Stimulated activated CD4-positive, alpha-beta T cell treated with anti-CD3 and anti-CD28 coated beads, Interleukin-1b, Interleukin-23, amount 100 ng/mL, for 48 hours (primary cell): Measurements from ENCODE around the gene OR2A5.
"Not testable (repeated sequence)": the region's sequence is repeated elsewhere in the genome, so short reads cannot be mapped to it uniquely, and the experiment has no call there.

Experiments
- DNase-seq: peaks from one replicate; pipeline ENCODE4 v3.0.0-alpha.2; 2020

Gene OR2A5, protein sequence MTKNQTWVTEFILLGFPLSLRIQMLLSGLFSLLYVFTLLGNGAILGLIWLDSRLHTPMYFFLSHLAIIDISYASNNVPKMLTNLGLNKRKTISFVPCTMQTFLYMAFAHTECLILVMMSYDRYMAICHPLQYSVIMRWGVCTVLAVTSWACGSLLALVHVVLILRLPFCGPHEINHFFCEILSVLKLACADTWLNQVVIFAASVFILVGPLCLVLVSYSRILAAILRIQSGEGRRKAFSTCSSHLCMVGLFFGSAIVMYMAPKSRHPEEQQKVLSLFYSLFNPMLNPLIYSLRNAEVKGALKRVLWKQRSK

DNA sequence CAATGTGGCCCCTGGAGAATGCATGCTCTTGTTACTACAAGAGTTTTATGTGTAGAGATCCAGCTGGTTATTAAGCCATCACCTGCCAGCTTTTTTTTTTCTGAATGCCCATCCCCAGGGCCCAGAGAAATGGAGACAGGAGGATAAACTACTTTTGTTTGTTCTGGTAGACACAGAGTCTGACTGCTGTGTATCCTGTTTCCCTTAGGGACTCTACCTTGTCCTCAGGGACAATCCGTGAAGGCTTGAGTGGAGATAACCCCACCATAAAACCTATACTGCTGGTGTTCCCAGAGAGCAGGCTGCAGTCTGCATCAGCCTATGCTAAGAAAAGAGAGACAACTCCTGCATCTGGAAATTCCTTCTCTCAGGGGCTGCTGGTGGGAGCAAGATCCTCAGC is at the start of gene OR2A5:
OR2A5 (plus strand) TSS at position 301 of the 400 bp plus-strand sequence. CDS start 1,454 bp downstream, outside the sequence.
- DNase-seq, result no peak

DNA sequence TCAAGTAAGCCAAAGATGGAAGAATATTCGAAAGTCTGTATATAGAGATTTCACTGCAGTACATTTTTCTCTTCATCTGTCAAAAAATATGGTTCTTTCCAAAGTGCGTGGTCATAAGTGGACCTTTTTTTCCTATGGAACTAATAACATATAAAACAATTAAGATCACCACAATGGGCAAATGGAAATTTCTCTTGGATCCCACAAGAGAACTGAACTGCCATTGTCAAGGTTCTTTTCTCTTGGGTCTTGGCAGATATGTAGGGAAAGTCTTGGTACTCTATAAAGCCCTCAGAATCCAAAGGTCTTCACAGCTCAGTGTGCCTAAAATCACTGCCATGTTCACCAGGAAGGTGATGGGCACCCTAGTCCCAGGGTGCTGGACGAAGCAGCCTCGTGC is 48.7 kb upstream of the OR2A5 start, which contains the start of gene OR6B1:
OR6B1 (plus strand) TSS at position 301 of the 400 bp plus-strand sequence. CDS start 3,677 bp downstream, outside the sequence.
- DNase-seq, result no peak

DNA sequence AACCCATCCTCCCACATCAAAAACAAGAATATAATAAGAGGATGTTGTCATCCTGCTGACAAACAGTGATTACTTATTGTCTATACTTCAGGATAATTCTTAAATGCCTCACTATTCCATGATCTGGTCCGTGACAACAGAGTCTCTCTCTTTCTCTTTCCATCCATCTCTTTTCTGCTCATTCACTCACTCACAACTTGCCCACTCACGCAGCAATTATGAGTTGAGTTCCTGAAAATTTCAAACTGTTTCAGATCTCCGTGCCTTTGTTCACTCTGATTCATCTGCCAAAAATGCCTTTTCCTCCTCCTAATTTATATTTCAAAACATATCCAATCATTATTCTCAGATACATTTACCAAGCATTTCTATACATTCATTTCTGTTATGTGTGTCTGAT is 47.2 kb upstream of the OR2A5 start:
- no peak for DNase-seq

DNA sequence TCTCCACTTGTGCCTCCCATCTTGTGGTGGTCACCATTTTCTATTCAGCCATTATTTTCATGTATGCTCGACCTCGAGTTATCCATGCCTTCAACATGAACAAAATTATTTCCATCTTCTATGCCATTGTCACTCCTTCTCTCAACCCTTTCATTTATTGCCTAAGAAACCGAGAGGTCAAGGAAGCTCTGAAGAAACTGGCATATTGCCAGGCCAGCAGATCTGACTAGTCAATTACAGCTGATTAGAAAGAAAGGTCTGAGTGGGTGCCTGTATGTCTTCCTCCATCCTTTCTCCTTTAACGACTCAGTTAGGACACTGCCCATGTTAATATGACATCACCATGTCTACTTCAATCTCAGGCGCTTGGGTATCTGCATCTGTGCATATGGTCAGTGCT is 44.0 kb upstream of the OR2A5 start:
- DNase-seq, result no peak

DNA sequence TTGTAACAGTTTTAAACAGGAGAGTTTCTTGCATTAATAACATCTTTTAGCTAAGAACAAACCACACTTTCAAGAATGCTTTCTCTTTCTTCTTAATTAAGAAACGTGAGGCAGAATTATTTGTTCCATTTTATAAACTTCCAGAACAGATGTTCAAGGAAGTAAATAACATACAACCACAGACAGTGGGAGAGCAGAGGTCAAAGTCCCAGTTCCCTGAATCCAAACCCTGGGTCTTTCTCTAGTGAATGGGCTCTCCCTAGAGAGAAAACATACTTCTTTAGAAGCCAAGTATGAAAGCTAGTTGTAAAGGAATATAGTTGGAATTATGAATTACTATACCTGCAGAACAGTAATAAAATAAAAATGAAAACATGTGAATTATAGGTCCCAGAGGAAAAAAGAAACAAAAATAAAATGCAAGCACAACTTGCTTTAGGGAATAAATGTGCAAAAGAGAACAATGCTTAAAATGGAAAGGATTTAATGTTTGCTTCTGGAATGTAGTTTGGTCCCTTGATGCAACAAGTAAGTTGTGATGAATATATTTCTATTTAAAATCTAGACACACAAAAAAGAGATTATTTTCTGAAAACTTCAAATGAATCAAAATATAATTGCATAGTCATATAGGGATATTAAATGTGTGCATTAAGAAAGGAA is 42.6 kb upstream of the OR2A5 start:
- DNase-seq, result no peak

DNA sequence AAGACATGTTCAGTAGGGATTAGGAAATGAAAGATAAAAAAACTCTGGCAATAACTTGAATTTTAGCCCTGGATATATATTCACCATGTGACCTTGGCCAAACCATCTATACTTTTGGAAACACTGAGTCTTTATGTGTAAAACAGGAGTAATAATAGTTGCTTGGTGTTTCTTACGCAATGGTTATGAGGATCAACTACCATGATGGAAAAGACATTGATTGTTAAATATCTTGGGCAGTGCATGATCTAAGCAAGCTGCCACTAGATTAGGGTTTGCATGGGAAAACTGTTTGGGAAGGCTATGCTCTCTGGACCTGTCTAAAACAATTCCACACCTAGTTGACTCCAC is 42.1 kb upstream of the OR2A5 start:
- DNase-seq, result no peak

DNA sequence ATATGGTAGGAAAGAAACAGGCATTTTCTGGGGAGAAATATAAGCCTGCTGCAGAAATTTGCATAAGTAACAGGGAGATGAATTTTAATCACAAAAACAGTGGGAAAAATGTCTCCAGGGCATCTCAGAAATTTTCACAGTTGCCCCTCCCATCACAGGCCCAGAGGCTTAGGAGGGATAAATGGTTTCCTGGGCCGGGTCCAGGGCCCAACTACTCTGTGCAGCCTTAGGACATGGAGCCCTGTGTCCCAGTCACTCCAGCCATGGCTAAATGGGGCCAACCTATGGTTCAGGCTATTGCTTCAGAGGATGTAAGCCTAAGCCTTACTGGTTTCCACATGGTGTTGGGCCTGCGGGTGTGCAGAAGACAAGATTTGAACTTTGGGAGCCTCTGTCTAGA is 39.4 kb upstream of the OR2A5 start:
- DNase-seq, result no peak

DNA sequence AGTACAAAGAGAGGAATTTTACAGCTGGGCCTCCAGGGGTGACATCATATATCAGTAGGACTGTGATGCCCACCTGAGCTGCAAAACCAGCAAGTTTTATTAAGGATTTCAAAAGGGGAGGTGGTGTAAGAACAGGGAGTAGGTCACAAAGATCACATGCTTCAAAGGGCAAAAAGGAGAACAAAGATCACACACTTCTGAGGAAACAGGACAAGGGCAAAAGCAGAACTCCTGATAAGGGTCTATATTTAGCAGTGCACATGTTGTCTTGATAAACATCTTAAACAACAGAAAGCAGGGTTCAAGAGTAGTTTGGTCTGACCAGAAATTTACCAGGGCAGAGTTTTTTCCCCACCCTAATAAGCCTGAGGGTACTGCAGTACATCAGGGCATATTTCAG is 38.7 kb upstream of the OR2A5 start:
- not testable (repeated sequence) for DNase-seq

DNA sequence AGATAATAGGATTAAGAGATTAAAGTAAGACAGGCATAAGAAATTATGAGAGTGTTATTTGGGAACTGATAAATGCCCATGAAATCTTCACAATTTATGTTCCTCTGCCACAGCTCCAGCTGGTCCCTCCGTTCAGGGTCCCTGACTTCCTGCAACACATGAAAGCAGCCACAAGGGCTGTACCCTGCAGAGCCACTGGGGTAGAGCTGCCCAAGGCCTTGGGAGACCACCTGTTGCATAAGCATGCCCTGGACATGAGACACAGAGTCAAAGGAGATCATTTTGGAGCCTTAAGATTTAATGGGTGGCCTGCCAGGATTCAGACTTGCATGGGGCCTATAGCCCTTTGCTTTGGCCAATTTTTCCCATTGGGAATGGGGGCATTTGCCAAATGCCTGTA is 37.9 kb upstream of the OR2A5 start:
- not testable (repeated sequence) for DNase-seq

DNA sequence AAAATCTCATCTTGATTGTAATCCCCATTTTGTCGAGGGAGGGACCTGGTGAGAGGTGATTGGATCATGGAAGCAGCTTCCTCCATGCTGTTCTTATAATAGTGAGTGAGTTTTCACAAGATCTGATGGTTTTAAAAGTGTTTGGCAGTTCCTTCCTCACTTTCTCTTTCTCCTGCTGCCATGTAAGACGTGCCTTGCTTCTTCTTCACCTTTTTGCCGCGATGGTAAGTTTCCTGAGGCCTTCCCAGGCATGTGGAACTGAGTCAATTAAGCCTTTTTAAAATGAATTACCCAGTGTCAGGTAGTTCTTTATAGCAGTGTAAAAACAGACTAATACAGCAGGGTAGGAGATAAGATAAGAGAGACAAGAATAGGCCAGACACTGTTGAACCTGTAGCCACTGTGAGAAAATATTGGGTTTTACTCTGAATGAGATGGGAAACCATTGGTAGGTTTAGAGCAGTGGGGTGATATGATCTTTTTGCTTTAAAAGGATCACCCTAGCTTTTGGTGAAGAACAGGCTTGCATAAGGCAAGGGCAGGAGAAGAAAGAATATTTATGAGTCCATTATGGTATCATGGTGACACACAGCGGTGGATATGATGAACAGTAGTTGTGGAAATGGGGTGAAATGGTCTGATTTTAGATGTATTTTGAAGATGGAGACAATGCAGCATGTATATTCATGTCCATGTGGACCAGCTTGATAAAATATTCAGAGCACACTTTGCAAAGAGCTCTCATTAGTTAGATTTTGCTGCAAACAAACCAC is 37.1 kb upstream of the OR2A5 start:
- DNase-seq, result no peak

DNA sequence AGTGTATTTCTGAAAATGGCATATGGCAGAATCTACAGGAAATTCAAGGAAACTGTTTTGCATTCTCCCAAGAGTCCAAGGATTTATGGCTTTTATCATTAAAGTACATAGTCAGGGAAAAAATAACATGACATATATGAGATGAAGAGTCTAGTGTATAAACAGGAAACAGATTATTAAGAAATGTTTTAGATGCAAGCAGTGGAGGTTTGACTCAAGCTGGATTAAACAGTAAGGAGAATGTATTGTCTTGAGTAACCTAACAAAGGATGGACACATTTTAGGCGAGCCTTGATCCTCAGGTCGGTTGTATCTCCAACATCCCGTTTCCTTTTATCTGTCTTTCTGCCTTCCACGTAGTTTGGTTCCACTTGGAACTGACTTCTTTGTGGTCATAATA is 30.7 kb upstream of the OR2A5 start:
- DNase-seq, result no peak

DNA sequence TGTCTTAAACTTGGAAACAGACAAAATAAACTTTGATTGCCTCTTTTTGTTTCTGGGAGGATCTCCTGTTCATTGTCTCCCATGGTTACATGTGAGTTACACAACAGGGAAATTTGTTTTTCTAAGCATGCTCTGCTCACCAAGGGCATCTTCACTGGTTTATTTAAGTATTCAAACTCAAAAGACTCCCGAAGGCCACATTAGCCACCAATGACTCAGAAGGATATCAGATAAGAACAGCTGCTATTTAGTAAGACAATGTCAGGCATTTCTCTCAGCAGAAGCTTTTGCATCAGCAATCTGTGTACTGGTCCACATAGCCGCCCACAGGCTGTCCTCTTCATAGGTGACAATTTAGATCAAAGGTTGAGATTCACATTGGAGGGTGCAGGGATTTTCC is 29.3 kb upstream of the OR2A5 start:
- no peak for DNase-seq

DNA sequence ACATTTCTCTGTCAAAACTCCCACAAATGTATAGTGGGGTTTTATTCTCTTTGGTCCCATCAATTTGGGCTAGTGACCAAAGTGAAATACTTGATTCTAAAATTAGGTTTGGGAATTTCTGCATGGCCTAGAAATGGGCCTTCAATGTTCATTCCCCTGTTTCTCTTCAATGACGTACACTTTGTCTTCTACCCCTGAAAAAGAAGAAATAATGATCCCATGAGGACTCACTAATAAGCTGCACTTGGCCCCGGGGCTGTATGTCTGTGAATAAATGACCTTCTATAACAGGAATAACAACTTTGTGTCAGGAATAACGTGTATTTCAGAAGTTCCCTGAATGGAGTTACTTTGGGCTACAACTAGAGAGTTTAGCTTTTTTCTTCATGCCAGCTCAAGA is 28.4 kb upstream of the OR2A5 start:
- DNase-seq, result no peak

DNA sequence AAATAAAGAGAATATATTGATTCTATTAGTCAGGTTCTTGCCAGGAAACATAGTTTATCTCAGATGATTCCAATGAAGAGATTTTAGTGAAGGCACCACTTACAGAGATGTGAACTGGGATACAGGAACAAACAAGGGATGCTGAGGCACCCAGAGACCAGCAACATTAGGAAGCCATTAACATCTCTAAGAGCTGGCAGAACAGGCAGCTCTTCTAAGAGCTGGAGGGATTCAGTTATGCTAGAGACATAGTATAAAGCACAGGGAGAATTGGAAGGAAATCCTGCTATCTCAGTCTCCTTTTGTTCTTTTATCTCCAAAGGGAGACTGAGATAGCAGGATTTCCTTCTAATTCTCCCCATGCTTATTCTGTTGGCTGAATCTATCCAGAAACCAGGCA is 26.6 kb upstream of the OR2A5 start:
- no peak for DNase-seq

DNA sequence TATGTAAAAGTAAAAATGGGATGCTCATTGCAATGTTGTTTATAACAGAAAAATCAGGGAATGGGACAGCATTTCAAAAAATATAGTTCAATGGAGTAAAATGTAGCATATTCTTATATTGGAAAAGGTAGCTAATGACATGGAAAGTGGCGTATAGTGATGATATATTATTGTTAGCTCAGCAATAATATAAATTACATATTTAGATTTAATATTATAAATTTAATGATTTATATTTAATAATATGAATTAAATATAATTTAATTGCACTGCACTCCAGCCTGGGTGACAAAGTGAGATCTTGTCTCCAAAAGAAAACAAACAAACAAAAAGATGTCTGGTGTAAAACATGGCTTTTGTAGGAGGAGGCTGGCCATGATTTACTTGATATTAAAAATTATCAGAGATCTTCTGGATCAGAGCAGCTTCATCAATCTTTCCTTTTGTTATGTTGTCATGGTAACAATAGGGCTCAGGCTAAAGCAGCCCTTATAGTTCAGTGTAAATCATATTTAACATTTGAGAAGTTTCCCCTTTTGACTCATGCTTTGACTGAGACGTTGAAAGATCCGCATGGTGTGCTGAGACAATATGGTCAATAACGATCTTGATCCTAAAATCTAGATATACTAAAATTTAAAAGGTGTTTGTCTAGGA is 25.4 kb upstream of the OR2A5 start:
- DNase-seq, result no peak

DNA sequence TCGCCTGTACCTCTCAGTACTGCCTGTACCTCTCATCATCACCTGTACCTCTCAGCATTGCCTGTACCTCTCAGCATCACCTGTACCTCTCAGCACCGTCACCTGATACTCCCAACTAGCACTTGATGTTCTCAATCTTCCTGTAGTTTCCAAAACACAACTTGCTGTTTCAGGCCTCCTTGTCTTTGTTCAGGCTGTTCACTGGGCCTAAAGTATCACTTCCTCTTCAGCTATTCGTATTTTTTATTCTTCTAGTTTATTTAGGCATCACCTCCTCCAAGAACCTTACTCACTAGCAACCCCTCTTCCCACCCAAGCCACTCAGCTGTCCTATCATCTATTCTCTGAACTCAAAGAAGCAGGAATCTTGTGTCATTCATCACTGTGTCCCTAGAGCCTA is 24.5 kb upstream of the OR2A5 start:
- DNase-seq, result no peak

DNA sequence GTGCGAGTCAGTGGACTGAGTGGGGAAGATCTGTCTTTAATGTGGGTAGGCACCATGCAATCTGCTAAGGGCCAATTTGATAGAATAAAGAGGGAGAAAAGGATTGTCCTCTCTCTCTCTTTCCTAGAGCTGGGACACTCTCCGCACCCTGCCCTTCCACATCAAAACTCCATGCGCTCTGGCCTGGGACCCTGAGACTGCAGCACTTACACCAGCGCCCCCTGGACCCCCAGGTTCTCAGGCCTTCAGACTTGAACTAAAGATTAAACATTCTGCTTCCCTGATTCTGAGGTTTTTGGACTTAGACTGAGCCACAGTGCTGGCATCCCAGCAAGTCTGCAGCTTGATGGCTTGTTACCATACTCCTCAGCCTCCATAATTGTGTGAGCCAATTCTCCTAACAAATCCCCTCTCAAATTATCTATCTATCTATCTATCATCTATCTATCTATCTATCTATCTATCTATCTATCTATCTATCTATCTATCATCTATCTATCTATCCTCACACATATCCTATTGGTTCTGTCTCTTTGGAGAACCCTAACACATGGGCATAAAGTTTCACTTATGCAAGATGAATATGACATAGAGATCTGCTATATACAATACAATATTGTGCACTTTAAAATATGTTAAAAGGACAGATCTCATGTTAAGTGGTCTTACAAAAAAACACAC is 22.4 kb upstream of the OR2A5 start:
- DNase-seq, result no peak

DNA sequence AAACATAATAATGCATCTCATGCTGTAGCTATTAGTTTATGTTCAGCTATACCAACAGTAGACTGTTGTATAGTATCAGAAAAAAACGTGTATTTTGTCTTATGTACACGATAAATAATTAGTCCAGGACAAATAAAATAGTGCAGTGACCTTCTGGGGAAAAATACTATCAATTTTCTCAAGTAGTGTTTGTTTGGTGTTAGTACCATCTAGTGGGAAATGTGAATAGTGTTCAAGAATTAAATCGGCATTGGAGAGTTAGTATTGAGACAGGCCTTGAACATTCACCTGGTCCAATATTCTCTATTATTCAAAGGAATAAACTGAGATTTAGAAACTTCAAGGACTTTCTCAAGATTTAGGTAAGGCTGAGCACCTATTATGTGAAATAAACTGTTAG is 21.7 kb upstream of the OR2A5 start:
- no peak for DNase-seq

DNA sequence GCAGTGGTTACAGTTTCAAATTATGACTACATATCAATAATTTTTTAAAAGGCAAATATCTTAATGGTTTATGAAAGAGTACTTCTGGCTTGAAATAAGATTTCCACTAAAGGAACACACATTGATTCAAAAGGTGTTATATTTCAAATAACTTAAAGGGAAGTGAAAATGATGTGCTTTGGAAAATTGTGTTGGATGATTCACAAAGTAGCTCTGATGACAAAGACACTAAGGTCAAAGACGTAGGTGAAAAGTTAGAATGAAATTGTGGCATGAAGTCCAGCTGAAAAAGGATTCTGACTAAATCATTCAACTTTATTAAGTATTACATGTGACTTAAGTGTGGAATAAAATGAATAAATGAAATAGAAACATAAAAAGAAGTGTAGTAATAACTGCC is 20.8 kb upstream of the OR2A5 start:
- DNase-seq, result no peak

DNA sequence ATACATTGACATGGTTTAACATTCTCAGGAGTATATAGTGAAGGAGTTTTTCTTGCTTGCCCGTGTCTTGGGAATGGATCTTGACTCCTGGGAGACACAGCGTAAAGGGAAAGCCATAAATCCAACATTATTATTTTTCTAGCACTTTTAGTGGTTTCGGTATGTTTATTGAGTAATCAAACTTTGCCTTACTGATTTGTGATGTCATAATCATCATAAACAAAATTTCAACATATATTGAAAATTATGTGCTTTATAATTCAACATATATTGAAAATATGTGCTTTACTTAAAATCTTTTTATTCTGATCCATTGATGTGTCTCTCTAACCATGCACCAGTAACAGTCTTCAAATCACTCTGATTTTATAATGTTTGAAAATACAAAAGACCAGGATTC is 20.2 kb upstream of the OR2A5 start:
- DNase-seq, result no peak

DNA sequence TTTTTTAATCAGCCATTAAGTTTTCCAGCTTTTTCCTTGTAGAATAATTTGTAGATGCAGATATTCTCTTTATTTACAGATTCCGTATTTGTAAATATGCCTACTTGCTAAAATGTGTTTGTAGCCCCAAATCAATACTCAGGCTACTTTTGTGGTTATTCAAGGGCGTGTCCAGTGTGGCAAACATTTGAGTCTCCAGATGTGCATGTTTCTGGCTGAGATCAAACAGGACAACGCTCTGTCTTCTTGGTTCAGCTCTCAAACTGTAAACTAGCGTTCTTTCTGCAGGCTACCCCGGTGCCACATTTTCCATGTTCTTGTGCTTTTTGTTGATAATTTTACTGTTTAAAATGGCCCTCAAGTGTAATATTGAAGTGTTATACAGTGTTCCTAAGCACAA is 16.2 kb upstream of the OR2A5 start:
- no peak for DNase-seq

DNA sequence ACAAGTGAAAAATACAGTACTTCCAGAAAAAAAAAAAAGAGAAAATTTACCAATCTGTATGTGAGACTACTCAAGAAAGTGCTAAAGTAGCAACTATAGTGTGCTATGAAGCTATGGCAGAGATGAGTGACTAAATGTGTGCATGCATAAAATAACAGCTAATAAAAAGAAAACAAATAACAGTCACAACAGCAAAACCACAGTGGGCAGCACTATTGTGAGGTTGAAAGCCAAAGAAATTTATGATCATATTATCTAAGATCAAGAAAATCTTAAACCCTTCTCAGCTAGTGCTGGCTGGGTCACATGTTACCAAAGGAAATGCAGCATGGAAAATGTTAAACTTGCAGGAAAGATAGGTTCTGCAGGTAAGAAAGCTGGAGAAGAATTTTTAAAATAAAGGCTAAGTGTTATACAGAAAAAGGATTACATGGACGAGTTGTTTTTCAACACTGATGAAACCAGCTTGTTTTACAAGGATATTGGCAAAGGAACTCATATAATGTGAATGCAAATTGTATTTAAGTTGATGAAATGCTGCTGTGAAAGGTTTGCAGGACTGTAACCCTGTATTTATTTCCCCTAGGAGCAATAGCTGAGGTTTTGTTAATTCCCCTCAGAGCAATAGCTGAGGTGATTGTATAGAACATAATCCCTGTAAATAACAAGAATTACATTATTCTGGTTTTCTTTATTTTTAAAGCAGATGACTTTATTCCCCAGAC is 15.6 kb upstream of the OR2A5 start:
- no peak for DNase-seq
